H1 (cell line): ENCODE results near the gene HIVEP2. TPM values are rescaled to one million over a fixed set of nuclear protein-coding genes. Genes with fewer than 3 reads are reported as not detected.

Source experiments
- ASH2L ChIP-seq: fragments of 200-600, 300-600 bp; sonication (generic); IDR thresholded peaks from one replicate; pipeline ENCODE4 v1.7.1; 2017; ENCODE audit warnings: low read length
- GTF2F1 ChIP-seq: IDR thresholded peaks from 2 replicates; pipeline ENCODE4 v1.6.1; 2012; ENCODE audit warnings: low read depth, low read length, improper control_type of control experiment, borderline replicate concordance
- JUN ChIP-seq: IDR thresholded peaks from 2 replicates; pipeline ENCODE4 v1.6.1; 2011; ENCODE audit warnings: low read depth, mild to moderate bottlenecking, improper control_type of control experiment, low read length
- KDM5A ChIP-seq: fragments of 200-600 bp; IDR thresholded peaks from 2 replicates; pipeline ENCODE4 v1.7.1; 2012; ENCODE audit warnings: mild to moderate bottlenecking, low read length, inconsistent platforms, mixed read lengths
- RBBP5 ChIP-seq: IDR thresholded peaks from 2 replicates; pipeline ENCODE4 v1.7.1; 2012; ENCODE audit warnings: low read depth, mild to moderate bottlenecking, inconsistent platforms, low read length, moderate library complexity, borderline replicate concordance
- RXRA ChIP-seq: IDR thresholded peaks from 2 replicates; pipeline ENCODE4 v1.6.1; 2011; ENCODE audit warnings: low read depth, mild to moderate bottlenecking, low read length, moderate library complexity; ENCODE audit not compliant: insufficient read depth
- SP1 ChIP-seq: IDR thresholded peaks from 2 replicates; pipeline ENCODE4 v1.6.1; 2011; ENCODE audit warnings: low read depth, low read length
- SP4 ChIP-seq: IDR thresholded peaks from 2 replicates; pipeline ENCODE4 v1.6.1; 2012; ENCODE audit warnings: low read length, inconsistent platforms
- polyA plus RNA-seq, 7 experiments: library from polyadenylated mRNA; depleted of rRNA in 3 of 7; stranded (reverse) in 5 of 7; unstranded in 2 of 7; fragments of >200 nt in 5 of 7; fragments of 200-250 nt in 2 of 7; gene quantifications; 1 replicate in 5 of 7; 2 replicates in 1 of 7; 4 replicates in 1 of 7; pipeline versions ENCODE4 v1.2.1 to v1.2.3, GENCODE V29; 2011 to 2013; ENCODE audit warnings: missing spikeins in 2 of 7, mixed read lengths in 2 of 7
- total RNA-seq: library from RNA; stranded (reverse); fragmentation: NEBNext Ultra II Directional; extraction: Animal tissue kit (Norgen Biotek cat#: 25700); gene quantifications from 2 replicates; pipeline ENCODE4 v1.2.1, GENCODE V29; 2021

Gene HIVEP2
- total and polyA plus RNA-seq, 2 of the 8 experiments (the other 6 are each of a cell fraction or from before 2014, with no cell fraction given), result 2.2 to 6.1 TPM

DNA sequence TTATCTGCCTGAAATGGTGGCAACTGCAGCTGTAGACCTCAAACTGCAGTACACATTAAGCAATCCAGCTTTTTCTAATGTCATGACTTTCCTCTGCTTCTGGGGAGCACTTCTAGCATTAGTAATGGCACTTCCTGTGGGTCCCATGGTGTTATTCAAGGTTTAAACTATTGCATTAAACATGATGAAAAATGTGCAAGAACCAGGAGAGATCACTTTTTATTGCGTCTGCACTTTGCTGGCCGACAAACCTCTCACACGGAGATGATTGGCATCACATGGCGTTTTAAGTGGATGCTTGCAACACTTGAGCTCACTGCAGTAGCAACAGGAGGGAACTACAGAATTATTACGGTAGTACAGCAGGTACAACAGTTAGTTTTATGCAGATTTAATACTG is 148.4 kb downstream of the HIVEP2 start (continued):
- no peak for TF ChIP-seq JUN
- no peak for TF ChIP-seq RBBP5
- TF ChIP-seq SP4, result no peak
- no peak for TF ChIP-seq GTF2F1
- TF ChIP-seq SP1, result no peak
- no peak for TF ChIP-seq RXRA
- no peak for TF ChIP-seq KDM5A
- TF ChIP-seq ASH2L, result no peak
